Measurements from ENCODE around the gene SLCO2A1.

SLCO2A1 gene

GRCh38 chr3:134060561-134061385 is 31.0 kb upstream of the SLCO2A1 start:
- no peak for DNase-seq

GRCh38 chr3:134059671-134060560 is 30.2 kb upstream of the SLCO2A1 start:
- no peak for DNase-seq

GRCh38 chr3:134059035-134059601 is 29.4 kb upstream of the SLCO2A1 start:
- DNase-seq: no peak

GRCh38 chr3:134057654-134058110 is 28.0 kb upstream of the SLCO2A1 start:
- no peak for DNase-seq

GRCh38 chr3:134057006-134057653 is 27.4 kb upstream of the SLCO2A1 start:
- DNase-seq: no peak

GRCh38 chr3:134056464-134056891 is 26.8 kb upstream of the SLCO2A1 start:
- DNase-seq: no peak

GRCh38 chr3:134055661-134056060 is 25.9 kb upstream of the SLCO2A1 start:
- no peak for DNase-seq

GRCh38 chr3:134054881-134055280 is 25.2 kb upstream of the SLCO2A1 start:
- DNase-seq: no peak

GRCh38 chr3:134054231-134054630 is 24.5 kb upstream of the SLCO2A1 start:
- DNase-seq: no peak

- DNase-seq: no peak
These were observed 22.6 kb upstream of the SLCO2A1 start for GRCh38 chr3:134052370-134052769.

GRCh38 chr3:134049676-134050075 is 20.0 kb upstream of the SLCO2A1 start:
- no peak for DNase-seq

GRCh38 chr3:134048278-134048996 is 18.7 kb upstream of the SLCO2A1 start:
- DNase-seq: no peak

GRCh38 chr3:134044459-134044858 is 14.7 kb upstream of the SLCO2A1 start:
- no peak for DNase-seq

GRCh38 chr3:134040066-134040465 is 10.3 kb upstream of the SLCO2A1 start:
- DNase-seq: no peak

- DNase-seq: no peak
These were observed 9.6 kb upstream of the SLCO2A1 start for GRCh38 chr3:134039161-134039862.

GRCh38 chr3:134038716-134039115 is 9.0 kb upstream of the SLCO2A1 start:
- DNase-seq: no peak

GRCh38 chr3:134038071-134038491 is 8.4 kb upstream of the SLCO2A1 start:
- DNase-seq: no peak

GRCh38 chr3:134037168-134037567 is 7.4 kb upstream of the SLCO2A1 start:
- DNase-seq: no peak

- no peak for DNase-seq
These were observed 6.6 kb upstream of the SLCO2A1 start for GRCh38 chr3:134036291-134036690.

GRCh38 chr3:134035836-134036235 is 6.1 kb upstream of the SLCO2A1 start:
- no peak for DNase-seq
